ENCODE data around the gene HS6ST1.

The HS6ST1 gene

GRCh38 chr2:128298286-128298685 is 20.4 kb downstream of the HS6ST1 start:
- DNase-seq (ENCODE audit: low spot score): no peak

GRCh38 chr2:128293870-128294455 is 24.7 kb downstream of the HS6ST1 start:
- no peak for DNase-seq (ENCODE audit: low spot score)

- no peak for DNase-seq (ENCODE audit: low spot score)
Measured at GRCh38 chr2:128293426-128293755, 25.3 kb downstream of the HS6ST1 start.

- peak; percentile 16 for DNase-seq (ENCODE audit: low spot score)
Measured at GRCh38 chr2:128292599-128293425, 25.9 kb downstream of the HS6ST1 start.

GRCh38 chr2:128291844-128292598 is 26.6 kb downstream of the HS6ST1 start:
- no peak for DNase-seq (ENCODE audit: low spot score)

GRCh38 chr2:128291161-128291843 is 27.4 kb downstream of the HS6ST1 start:
- DNase-seq (ENCODE audit: low spot score): no peak

GRCh38 chr2:128290356-128290755 is 28.3 kb downstream of the HS6ST1 start:
- DNase-seq (ENCODE audit: low spot score): no peak

GRCh38 chr2:128289439-128289838 is 29.2 kb downstream of the HS6ST1 start:
- no peak for DNase-seq (ENCODE audit: low spot score)

- DNase-seq (ENCODE audit: low spot score): no peak
Measured at GRCh38 chr2:128288781-128289180, 29.9 kb downstream of the HS6ST1 start.

GRCh38 chr2:128287780-128288735 is 30.6 kb downstream of the HS6ST1 start:
- DNase-seq (ENCODE audit: low spot score): peak; percentile 32

GRCh38 chr2:128286905-128287779 is 31.5 kb downstream of the HS6ST1 start:
- no peak for DNase-seq (ENCODE audit: low spot score)

- DNase-seq (ENCODE audit: low spot score): no peak
Measured at GRCh38 chr2:128286011-128286721, 32.5 kb downstream of the HS6ST1 start.

GRCh38 chr2:128285329-128285931 is 33.2 kb downstream of the HS6ST1 start:
- DNase-seq (ENCODE audit: low spot score): no peak

GRCh38 chr2:128284841-128285240 is 33.8 kb downstream of the HS6ST1 start:
- DNase-seq (ENCODE audit: low spot score): no peak

- DNase-seq (ENCODE audit: low spot score): no peak
Measured at GRCh38 chr2:128284037-128284441, 34.6 kb downstream of the HS6ST1 start.

GRCh38 chr2:128282976-128283810 is 35.5 kb downstream of the HS6ST1 start:
- no peak for DNase-seq (ENCODE audit: low spot score)

- no peak for DNase-seq (ENCODE audit: low spot score)
Measured at GRCh38 chr2:128282246-128282975, 36.3 kb downstream of the HS6ST1 start.

- no peak for DNase-seq (ENCODE audit: low spot score)
Measured at GRCh38 chr2:128281852-128282245, 36.8 kb downstream of the HS6ST1 start.

Measured in SW480 (cell line).